OCI-LY1 (cell line): ENCODE measurements around the gene WIPF3.

ENCODE experiments used
- CTCF ChIP-seq: fragments of 200-600 bp; sonication (generic), shearing (Covaris generic); IDR thresholded peaks from 2 replicates; pipeline ENCODE4 v1.5.1; 2017; ENCODE audit warnings: mild to moderate bottlenecking, antibody characterized with exemption, low read length, moderate library complexity, mixed read lengths
- EZH2 ChIP-seq: fragments of 200-600 bp; sonication (generic), shearing (Covaris generic); IDR thresholded peaks from 2 replicates; pipeline ENCODE4 v1.8.0; 2017; ENCODE audit warnings: borderline replicate concordance, mixed run types, mild to moderate bottlenecking, antibody characterized with exemption, low read length, moderate library complexity, mixed read lengths

GRCh38 chr7:29780346-29780745, 26.0 kb upstream of the WIPF3 start:
- no peak for TF ChIP-seq CTCF
- TF ChIP-seq EZH2: no peak
